ENCODE measurements around the gene ABHD13. TPM values are rescaled to one million over a fixed set of nuclear protein-coding genes. Genes with fewer than 3 reads are reported as not detected.

Gene ABHD13
- total RNA-seq = 10 to 100 TPM; 12.6 to 21.4 (median 18.4) TPM

DNA sequence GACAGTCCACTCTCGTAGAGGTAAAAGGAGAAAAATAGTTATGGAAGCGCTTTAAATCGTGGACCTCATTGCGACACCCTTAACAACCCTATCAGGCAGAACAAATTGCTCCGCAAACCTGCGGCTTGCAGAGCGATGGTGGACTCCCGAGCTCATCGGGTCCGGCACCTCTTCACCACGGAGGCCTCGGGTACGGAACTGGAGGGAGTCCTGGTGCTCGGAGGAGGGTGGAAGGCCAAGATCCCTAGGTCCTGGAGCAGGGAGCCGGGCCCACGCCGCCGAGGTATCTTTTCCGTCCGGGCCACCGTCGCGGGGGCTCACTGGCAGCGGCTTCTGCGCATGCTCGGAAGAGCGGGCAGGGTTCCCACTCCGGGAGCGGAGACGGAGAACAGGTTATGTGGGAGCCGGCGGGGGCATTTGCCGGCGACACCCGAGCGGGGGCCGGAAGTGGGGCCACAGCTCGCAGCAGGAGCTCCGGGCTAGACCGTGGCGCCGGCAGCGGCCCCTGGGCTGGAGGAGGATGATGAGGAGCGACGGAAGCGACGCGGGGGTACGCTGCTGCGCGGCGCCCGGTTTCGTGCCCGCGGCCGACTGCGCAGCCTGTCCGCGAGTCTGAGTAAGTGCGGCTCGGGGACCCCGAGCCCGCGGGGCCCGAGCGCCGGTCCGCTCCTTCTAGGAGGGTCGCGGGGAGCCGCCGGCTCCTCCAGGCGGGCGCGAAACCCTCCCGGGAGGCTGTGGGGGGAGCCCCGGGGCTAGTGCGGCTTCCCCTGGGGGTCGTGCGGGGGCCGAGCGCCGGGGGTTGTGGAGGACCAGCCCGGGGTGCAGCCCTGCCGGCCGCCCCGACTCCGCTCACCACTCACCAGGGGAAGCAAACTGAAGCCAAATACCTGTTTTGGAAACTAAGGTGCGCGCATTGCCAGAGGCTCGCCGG is at the start of gene ABHD13:
TSS of gene ABHD13 (plus strand) at position 349 of the 931 bp plus-strand sequence. CDS start 10,827 bp downstream, outside the sequence.
- peak within 1 kb of the TSS; percentile 78 to 94 (median 85) for H3K27ac ChIP-seq
- intact Hi-C loops (cut with DNase I) = no loop called here
- peak; percentile 88 to 90 for DNase-seq
- no peaks in the 10 kb centered on the region for H3K36me3 ChIP-seq
- 0% methylated on average over 26 to 31 of the region's 93 CpGs for WGBS, 2 donors
- TF ChIP-seq, protein P1, sequence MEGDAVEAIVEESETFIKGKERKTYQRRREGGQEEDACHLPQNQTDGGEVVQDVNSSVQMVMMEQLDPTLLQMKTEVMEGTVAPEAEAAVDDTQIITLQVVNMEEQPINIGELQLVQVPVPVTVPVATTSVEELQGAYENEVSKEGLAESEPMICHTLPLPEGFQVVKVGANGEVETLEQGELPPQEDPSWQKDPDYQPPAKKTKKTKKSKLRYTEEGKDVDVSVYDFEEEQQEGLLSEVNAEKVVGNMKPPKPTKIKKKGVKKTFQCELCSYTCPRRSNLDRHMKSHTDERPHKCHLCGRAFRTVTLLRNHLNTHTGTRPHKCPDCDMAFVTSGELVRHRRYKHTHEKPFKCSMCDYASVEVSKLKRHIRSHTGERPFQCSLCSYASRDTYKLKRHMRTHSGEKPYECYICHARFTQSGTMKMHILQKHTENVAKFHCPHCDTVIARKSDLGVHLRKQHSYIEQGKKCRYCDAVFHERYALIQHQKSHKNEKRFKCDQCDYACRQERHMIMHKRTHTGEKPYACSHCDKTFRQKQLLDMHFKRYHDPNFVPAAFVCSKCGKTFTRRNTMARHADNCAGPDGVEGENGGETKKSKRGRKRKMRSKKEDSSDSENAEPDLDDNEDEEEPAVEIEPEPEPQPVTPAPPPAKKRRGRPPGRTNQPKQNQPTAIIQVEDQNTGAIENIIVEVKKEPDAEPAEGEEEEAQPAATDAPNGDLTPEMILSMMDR (IDR thresholded peaks at IDR 0.05) = peak in 1 of 6 experiments; percentile 19
- TF ChIP-seq POLR2A (IDR thresholded peaks at IDR 0.05) = peak in 1 of 2 donors; percentile 69
- no peaks in the 10 kb centered on the region for H3K27me3 ChIP-seq
- H3K4me3 ChIP-seq (replicated peaks in 1 of 3) = peak within 1 kb of the TSS; percentile 64 to 98 (median 91)
- H3K9me3 ChIP-seq = no peaks in the 10 kb centered on the region
- peaks cover 25 to 46% of the 10 kb centered on the region in 2 donors for H3K4me1 ChIP-seq

DNA sequence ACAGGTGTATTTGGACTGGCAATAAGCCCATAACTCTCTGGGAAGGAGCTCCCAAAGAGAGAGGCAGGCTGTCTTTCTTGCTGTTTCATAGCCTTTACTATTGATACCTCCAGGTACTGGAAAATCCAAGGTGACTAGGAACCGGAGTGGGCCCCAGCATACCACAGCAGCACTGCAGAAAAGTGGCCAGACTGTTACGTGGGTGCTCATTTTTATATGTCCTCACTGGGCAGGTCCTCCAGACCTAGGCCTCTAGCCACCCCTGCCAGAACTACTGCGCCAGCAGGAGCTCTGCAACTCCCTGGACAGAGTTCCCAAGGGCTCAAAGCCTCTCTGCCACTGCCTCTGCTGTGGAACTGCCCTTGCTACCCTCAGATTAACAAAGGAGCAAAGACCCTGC is 49.3 kb upstream of the ABHD13 start:
- no peak for TF ChIP-seq POLR2A (IDR thresholded peaks at IDR 0.05)
- no peaks in the 10 kb centered on the region for H3K36me3 ChIP-seq
- no peaks in the 10 kb centered on the region for H3K27me3 ChIP-seq
- H3K9me3 ChIP-seq = no peaks in the 10 kb centered on the region
- no peak for DNase-seq
- no peak overlapping the region for H3K27ac ChIP-seq
- 78 to 96% methylated on average over 3 of the region's 3 CpGs for WGBS, 2 donors
- no peaks in the 10 kb centered on the region for H3K4me1 ChIP-seq
- intact Hi-C loops (cut with DNase I) = no loop called here
- no peak overlapping the region for H3K4me3 ChIP-seq (replicated peaks in 1 of 3)

DNA sequence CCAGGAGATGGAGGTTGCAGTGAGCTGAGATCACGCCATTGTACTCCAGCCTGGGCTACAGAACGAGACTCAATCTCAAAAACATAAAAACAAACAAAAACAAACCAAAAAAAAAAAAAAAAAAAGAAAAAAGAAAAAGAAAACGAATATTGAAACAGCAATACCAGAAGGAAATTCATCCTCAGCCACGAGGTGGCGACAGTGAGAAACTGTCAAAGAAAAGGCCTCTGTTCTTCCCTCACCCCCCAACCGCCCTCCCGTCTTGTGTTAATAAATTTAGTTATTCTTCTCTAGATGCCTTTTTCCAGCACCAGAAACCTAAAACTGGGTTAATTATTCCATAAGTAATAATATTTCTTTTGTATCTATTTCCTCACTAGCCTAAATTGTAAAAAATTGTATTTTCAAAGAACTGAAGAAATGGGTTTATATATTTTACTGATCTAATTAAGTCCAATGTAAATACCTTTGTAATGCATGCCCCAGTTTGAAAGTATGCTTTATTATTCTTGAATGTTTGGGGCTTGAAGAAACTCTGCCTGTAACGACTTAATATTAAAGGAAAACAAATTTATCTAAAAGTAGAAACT is 41.4 kb upstream of the ABHD13 start:
- TF ChIP-seq, protein P1 (IDR thresholded peaks at IDR 0.05) = peak in 2 of 6 experiments; percentile 33 to 49
- no peak for TF ChIP-seq POLR2A (IDR thresholded peaks at IDR 0.05)
- Histone ChIP-seq H3K27me3 (no peaks in the 10 kb centered on the region), H3K4me1 (no peaks in the 10 kb centered on the region), H3K36me3 (no peaks in the 10 kb centered on the region), H3K27ac (no peak overlapping the region), H3K9me3 (no peaks in the 10 kb centered on the region), H3K4me3 (replicated peaks in 1 of 3) (no peak overlapping the region)
- 56 to 66% methylated on average over 8 of the region's 8 CpGs for WGBS, 2 donors
- intact Hi-C loops (cut with DNase I) = no loop called here
- DNase-seq = peak; percentile 23 to 48

DNA sequence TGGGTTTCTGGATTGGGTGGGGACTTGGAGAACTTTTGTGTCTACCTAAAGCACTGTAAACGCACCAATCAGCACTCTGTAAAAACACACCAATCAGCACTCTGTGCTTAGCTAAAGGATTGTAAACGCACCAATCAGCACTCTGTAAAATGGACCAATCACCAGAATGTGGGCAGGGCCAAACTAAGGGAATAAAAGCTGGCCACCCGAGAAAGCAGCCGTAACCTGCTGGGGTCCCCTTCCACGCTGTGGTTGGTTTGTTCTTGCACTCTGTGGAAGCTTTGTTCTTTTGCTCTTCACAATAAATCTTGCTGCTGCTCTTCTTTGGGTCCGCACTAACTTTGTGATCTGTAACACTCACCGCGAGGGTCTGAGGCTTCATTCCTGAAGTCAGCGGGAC is 40.1 kb upstream of the ABHD13 start:
- Histone ChIP-seq H3K4me1 (no peaks in the 10 kb centered on the region), H3K9me3 (no peaks in the 10 kb centered on the region), H3K36me3 (no peaks in the 10 kb centered on the region), H3K27ac (no peak overlapping the region), H3K27me3 (no peaks in the 10 kb centered on the region), H3K4me3 (replicated peaks in 1 of 3) (no peak overlapping the region)
- TF ChIP-seq, protein P1 (IDR thresholded peaks at IDR 0.05) = no peak
- TF ChIP-seq POLR2A (IDR thresholded peaks at IDR 0.05) = no peak
- DNase-seq = no peak
- WGBS, 2 donors = 85 to 94% methylated on average over 9 of the region's 9 CpGs
- intact Hi-C loops (cut with DNase I) = no loop called here

DNA sequence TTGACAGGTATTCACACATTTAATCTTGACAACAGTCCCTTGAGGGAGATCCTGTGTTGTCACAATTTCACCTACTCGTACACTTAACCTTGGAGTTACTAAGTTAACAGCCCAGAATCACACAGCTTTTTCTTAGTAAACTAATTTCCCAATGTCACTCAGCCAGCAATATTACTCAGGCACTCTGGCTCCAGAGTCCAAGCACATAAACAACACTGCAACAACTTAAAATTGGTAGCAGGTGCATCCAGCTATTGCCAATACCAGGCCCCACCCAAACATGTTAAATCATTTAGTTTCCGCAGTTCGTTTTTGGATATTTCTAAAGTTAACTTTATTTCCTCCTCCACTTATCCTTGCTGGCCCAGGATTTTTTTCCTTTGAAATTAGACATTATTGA is 35.5 kb upstream of the ABHD13 start:
- 75 to 87% methylated on average over 3 of the region's 3 CpGs for WGBS, 2 donors
- no peaks in the 10 kb centered on the region for H3K9me3 ChIP-seq
- no peak overlapping the region for H3K4me3 ChIP-seq (replicated peaks in 1 of 3)
- intact Hi-C loops (cut with DNase I) = no loop called here
- no peaks in the 10 kb centered on the region for H3K36me3 ChIP-seq
- no peaks in the 10 kb centered on the region for H3K4me1 ChIP-seq
- TF ChIP-seq POLR2A (IDR thresholded peaks at IDR 0.05) = no peak
- no peak overlapping the region for H3K27ac ChIP-seq
- no peaks in the 10 kb centered on the region for H3K27me3 ChIP-seq
- no peak for DNase-seq

DNA sequence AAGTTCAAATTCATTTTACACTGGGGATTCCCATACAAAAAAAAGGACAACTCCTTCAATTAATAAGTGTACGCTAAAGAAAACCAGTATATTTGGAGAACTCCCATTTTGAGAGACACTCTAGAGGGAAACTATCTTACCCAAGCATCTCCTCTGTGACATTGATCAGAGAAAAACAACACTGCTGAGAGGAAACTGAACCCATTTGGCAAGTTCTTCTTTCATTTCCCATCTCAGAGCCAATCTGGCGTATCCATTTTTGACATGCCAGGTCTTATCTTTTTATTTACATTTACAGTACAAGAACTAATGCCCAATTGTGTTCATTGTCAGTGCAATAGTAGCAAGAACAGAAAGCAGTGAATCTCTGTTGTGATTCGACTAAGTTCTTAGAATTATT is 33.0 kb upstream of the ABHD13 start:
- Histone ChIP-seq H3K27ac (no peak overlapping the region), H3K4me3 (replicated peaks in 1 of 3) (no peak overlapping the region), H3K4me1 (no peaks in the 10 kb centered on the region), H3K36me3 (no peaks in the 10 kb centered on the region), H3K9me3 (no peaks in the 10 kb centered on the region), H3K27me3 (no peaks in the 10 kb centered on the region)
- TF ChIP-seq POLR2A (IDR thresholded peaks at IDR 0.05) = no peak
- TF ChIP-seq, protein P1 (IDR thresholded peaks at IDR 0.05) = no peak
- intact Hi-C loops (cut with DNase I) = no loop called here
- no peak for DNase-seq
- 82 to 86% methylated on average over 3 of the region's 3 CpGs for WGBS, 2 donors
